ENCODE data around the gene RPRD1A. TPM values are rescaled to one million over a fixed set of nuclear protein-coding genes. Genes with fewer than 3 reads are reported as not detected.

The RPRD1A gene
- polyA plus RNA-seq, 1 donor (not counting 4 experiments of a cell fraction or from before 2014, with no cell fraction given), result 55.5 TPM

DNA sequence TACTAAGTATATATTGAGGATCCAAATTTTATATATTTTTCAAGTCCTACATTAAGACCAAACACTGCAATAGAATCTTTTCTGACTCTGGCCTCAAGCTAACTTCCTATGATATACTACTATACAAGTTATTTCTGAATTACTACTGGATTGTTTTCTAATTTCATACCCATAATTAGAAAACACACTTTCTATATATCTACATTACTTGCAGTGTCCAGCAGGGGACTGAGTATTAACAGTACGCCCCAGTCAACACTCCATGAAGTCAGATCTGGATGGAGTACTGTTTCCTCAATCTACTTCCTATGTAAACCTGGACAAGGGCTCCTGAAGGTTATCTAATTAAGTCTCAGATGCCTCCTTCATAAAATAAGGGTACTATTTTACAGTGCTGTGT is 68.4 kb downstream of the RPRD1A start:
- Histone ChIP-seq H4K20me1 (ENCODE audit: control insufficient read depth, extremely low read depth, insufficient read depth, low read length) (no peaks in the 10 kb centered on the region), H3K9me1 (ENCODE audit: control insufficient read depth, extremely low read depth, insufficient read depth, low read length) (no peaks in the 10 kb centered on the region), H3K79me2 (ENCODE audit: control insufficient read depth, insufficient read depth, low read length) (no peaks in the 10 kb centered on the region), H3K4me3 (ENCODE audit: control insufficient read depth in 2 of 3, extremely low read depth in 1 of 3, insufficient read depth in 2 of 3, low read depth in 1 of 3, low read length in 3 of 3) (no peak overlapping the region), H3K9me3 (ENCODE audit: control insufficient read depth, low read depth, low read length) (no peaks in the 10 kb centered on the region), H3K27me3 (ENCODE audit: control insufficient read depth, extremely low read depth, insufficient read depth, low read length) (no peaks in the 10 kb centered on the region), H3K27ac (ENCODE audit: control insufficient read depth, insufficient read depth, low read length) (no peak overlapping the region), H3K36me3 (ENCODE audit: control insufficient read depth in 2 of 2, extremely low read depth in 1 of 2, insufficient read depth in 2 of 2, low read length in 2 of 2) (peaks cover 0 to 1% of the 10 kb centered on the region in 2 experiments), H3K9ac (ENCODE audit: control insufficient read depth, extremely low read depth, insufficient read depth, low read length) (no peak overlapping the region), H2AFZ (ENCODE audit: control insufficient read depth, low read length) (no peak overlapping the region), H3K4me2 (ENCODE audit: control insufficient read depth, extremely low read depth, insufficient read depth, low read depth, low read length) (no peak overlapping the region), H3K4me1 (ENCODE audit: control insufficient read depth, extremely low read depth, insufficient read depth, low read length) (no peaks in the 10 kb centered on the region)
- dilution Hi-C loops (cut with MboI; ENCODE audit: extremely low pct_ligation_motif_present, low sequenced_read_pairs), result no loop called here
- no peak for DNase-seq (ENCODE audit: low read depth, low spot score)
- FAIRE-seq, result no peak
- TF ChIP-seq, protein P1, sequence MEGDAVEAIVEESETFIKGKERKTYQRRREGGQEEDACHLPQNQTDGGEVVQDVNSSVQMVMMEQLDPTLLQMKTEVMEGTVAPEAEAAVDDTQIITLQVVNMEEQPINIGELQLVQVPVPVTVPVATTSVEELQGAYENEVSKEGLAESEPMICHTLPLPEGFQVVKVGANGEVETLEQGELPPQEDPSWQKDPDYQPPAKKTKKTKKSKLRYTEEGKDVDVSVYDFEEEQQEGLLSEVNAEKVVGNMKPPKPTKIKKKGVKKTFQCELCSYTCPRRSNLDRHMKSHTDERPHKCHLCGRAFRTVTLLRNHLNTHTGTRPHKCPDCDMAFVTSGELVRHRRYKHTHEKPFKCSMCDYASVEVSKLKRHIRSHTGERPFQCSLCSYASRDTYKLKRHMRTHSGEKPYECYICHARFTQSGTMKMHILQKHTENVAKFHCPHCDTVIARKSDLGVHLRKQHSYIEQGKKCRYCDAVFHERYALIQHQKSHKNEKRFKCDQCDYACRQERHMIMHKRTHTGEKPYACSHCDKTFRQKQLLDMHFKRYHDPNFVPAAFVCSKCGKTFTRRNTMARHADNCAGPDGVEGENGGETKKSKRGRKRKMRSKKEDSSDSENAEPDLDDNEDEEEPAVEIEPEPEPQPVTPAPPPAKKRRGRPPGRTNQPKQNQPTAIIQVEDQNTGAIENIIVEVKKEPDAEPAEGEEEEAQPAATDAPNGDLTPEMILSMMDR (optimal IDR thresholded peaks at IDR 0.05 in 1 of 3, IDR thresholded peaks at IDR 0.05 in 1 of 3, conservative IDR thresholded peaks at IDR 0.05 in 1 of 3; ENCODE audit: extremely low read depth in 1 of 3, insufficient read depth in 2 of 3, low read length in 3 of 3), result peak in 2 of 3 experiments; percentile 14 to 40
- TF ChIP-seq EZH2 (IDR thresholded peaks at IDR 0.05; ENCODE audit: low read length), result no peak

GRCh38 chr18:35993013-35993412 is 74.3 kb downstream of the RPRD1A start:
- no peaks in the 10 kb centered on the region for H3K9me1 ChIP-seq (ENCODE audit: control insufficient read depth, extremely low read depth, insufficient read depth, low read length)
- FAIRE-seq (no peak), DNase-seq (ENCODE audit: low read depth, low spot score) (no peak)
- no peak overlapping the region for H3K4me3 ChIP-seq (ENCODE audit: control insufficient read depth in 2 of 3, extremely low read depth in 1 of 3, insufficient read depth in 2 of 3, low read depth in 1 of 3, low read length in 3 of 3)
- TF ChIP-seq EZH2 (IDR thresholded peaks at IDR 0.05; ENCODE audit: low read length), result no peak
- TF ChIP-seq, protein P1 (optimal IDR thresholded peaks at IDR 0.05 in 1 of 3, IDR thresholded peaks at IDR 0.05 in 1 of 3, conservative IDR thresholded peaks at IDR 0.05 in 1 of 3; ENCODE audit: extremely low read depth in 1 of 3, insufficient read depth in 2 of 3, low read length in 3 of 3), result no peak
- H3K79me2 ChIP-seq (ENCODE audit: control insufficient read depth, insufficient read depth, low read length), result no peaks in the 10 kb centered on the region
- H3K27me3 ChIP-seq (ENCODE audit: control insufficient read depth, extremely low read depth, insufficient read depth, low read length), result no peaks in the 10 kb centered on the region
- H3K9me3 ChIP-seq (ENCODE audit: control insufficient read depth, low read depth, low read length), result no peaks in the 10 kb centered on the region
- no peak overlapping the region for H3K27ac ChIP-seq (ENCODE audit: control insufficient read depth, insufficient read depth, low read length)
- no peaks in the 10 kb centered on the region for H3K4me1 ChIP-seq (ENCODE audit: control insufficient read depth, extremely low read depth, insufficient read depth, low read length)
- dilution Hi-C loops (cut with MboI; ENCODE audit: extremely low pct_ligation_motif_present, low sequenced_read_pairs), result no loop called here
- no peak overlapping the region for H3K9ac ChIP-seq (ENCODE audit: control insufficient read depth, extremely low read depth, insufficient read depth, low read length)
- H4K20me1 ChIP-seq (ENCODE audit: control insufficient read depth, extremely low read depth, insufficient read depth, low read length), result no peaks in the 10 kb centered on the region
- peaks cover 0 to 8% of the 10 kb centered on the region in 2 experiments for H3K36me3 ChIP-seq (ENCODE audit: control insufficient read depth in 2 of 2, extremely low read depth in 1 of 2, insufficient read depth in 2 of 2, low read length in 2 of 2)
- no peak overlapping the region for H3K4me2 ChIP-seq (ENCODE audit: control insufficient read depth, extremely low read depth, insufficient read depth, low read depth, low read length)
- H2AFZ ChIP-seq (ENCODE audit: control insufficient read depth, low read length), result no peak overlapping the region

Data from keratinocyte (primary cell).